Activated T-helper 17 cell treated with anti-CD3 and anti-CD28 coated beads, Interleukin-2, amount 50 U/mL, for 72 hours (primary cell): ENCODE data around the gene CCDC192. TPM values are rescaled to one million over a fixed set of nuclear protein-coding genes. Genes with fewer than 3 reads are reported as not detected.

Experiments used
- ATAC-seq: fragments of 150-1000 bp; cut with Tn5 transposase; replicated peaks from 2 replicates; pipeline ENCODE4 v1.10.0; 2021; ENCODE audit warnings: mild to moderate bottlenecking, moderate library complexity
- H3K27ac Mint-ChIP-seq: one replicate; pipeline ENCODE4 v1.8.0; 2022; ENCODE audit warnings: mixed read lengths
- H3K27me3 Mint-ChIP-seq: one replicate; pipeline ENCODE4 v1.8.0; 2022; ENCODE audit warnings: mixed read lengths
- H3K36me3 Mint-ChIP-seq: one replicate; pipeline ENCODE4 v1.8.0; 2022; ENCODE audit warnings: low read depth, mild to moderate bottlenecking, mixed read lengths
- H3K4me1 Mint-ChIP-seq: one replicate; pipeline ENCODE4 v1.8.0; 2022; ENCODE audit warnings: mixed read lengths
- H3K4me3 Mint-ChIP-seq: one replicate; pipeline ENCODE4 v1.8.0; 2022; ENCODE audit warnings: mild to moderate bottlenecking, mixed read lengths
- H3K9me3 Mint-ChIP-seq: one replicate; pipeline ENCODE4 v1.8.0; 2022; ENCODE audit warnings: mixed read lengths
- total RNA-seq, 2 donors: library from RNA; stranded (reverse); gene quantifications; one replicate each; pipeline ENCODE4 v1.2.3, GENCODE V29; 2022

Gene CCDC192
- total RNA-seq, 2 donors from 2014 or later = not detected

GRCh38 chr5:127821896-127822295, 118.7 kb downstream of the CCDC192 start:
- ATAC-seq = no peak
- Mint-ChIP-seq H3K4me3 (no peak overlapping the region), H3K9me3 (peaks cover 3% of the 10 kb centered on the region), H3K36me3 (no peaks in the 10 kb centered on the region), H3K27ac (no peak overlapping the region), H3K27me3 (peaks cover 12% of the 10 kb centered on the region), H3K4me1 (no peaks in the 10 kb centered on the region)

- Mint-ChIP-seq H3K4me1 (no peaks in the 10 kb centered on the region), H3K27me3 (peaks cover 21% of the 10 kb centered on the region), H3K36me3 (no peaks in the 10 kb centered on the region), H3K27ac (no peak overlapping the region), H3K4me3 (no peak overlapping the region), H3K9me3 (no peaks in the 10 kb centered on the region)
- no peak for ATAC-seq
Observed at GRCh38 chr5:127824126-127824525, 120.9 kb downstream of the CCDC192 start.

- no peaks in the 10 kb centered on the region for H3K9me3 Mint-ChIP-seq
- H3K36me3 Mint-ChIP-seq = no peaks in the 10 kb centered on the region
- H3K4me1 Mint-ChIP-seq = no peaks in the 10 kb centered on the region
- no peak for ATAC-seq
- peaks cover 21% of the 10 kb centered on the region for H3K27me3 Mint-ChIP-seq
- H3K27ac Mint-ChIP-seq = no peak overlapping the region
- no peak overlapping the region for H3K4me3 Mint-ChIP-seq
Observed at GRCh38 chr5:127826011-127826410, 122.8 kb downstream of the CCDC192 start.

GRCh38 chr5:127827451-127827850, 124.3 kb downstream of the CCDC192 start:
- Mint-ChIP-seq H3K9me3 (no peaks in the 10 kb centered on the region), H3K4me1 (no peaks in the 10 kb centered on the region), H3K4me3 (no peak overlapping the region), H3K27ac (no peak overlapping the region), H3K27me3 (peaks cover 21% of the 10 kb centered on the region), H3K36me3 (no peaks in the 10 kb centered on the region)
- no peak for ATAC-seq

- ATAC-seq = no peak
- Mint-ChIP-seq H3K9me3 (no peaks in the 10 kb centered on the region), H3K4me1 (no peaks in the 10 kb centered on the region), H3K4me3 (no peak overlapping the region), H3K27ac (no peak overlapping the region), H3K36me3 (no peaks in the 10 kb centered on the region), H3K27me3 (peaks cover 19% of the 10 kb centered on the region)
Observed at GRCh38 chr5:127830157-127830556, 127.0 kb downstream of the CCDC192 start.

- Mint-ChIP-seq H3K9me3 (no peaks in the 10 kb centered on the region), H3K27me3 (peaks cover 17% of the 10 kb centered on the region), H3K27ac (no peak overlapping the region), H3K4me1 (no peaks in the 10 kb centered on the region), H3K4me3 (no peak overlapping the region), H3K36me3 (no peaks in the 10 kb centered on the region)
- ATAC-seq = no peak
Observed at GRCh38 chr5:127830829-127831598, 127.8 kb downstream of the CCDC192 start.

- Mint-ChIP-seq H3K4me3 (no peak overlapping the region), H3K27ac (no peak overlapping the region), H3K36me3 (no peaks in the 10 kb centered on the region), H3K4me1 (no peaks in the 10 kb centered on the region), H3K9me3 (no peaks in the 10 kb centered on the region), H3K27me3 (peaks cover 13% of the 10 kb centered on the region)
- no peak for ATAC-seq
Observed at GRCh38 chr5:127832067-127832466, 128.9 kb downstream of the CCDC192 start.

GRCh38 chr5:127834094-127834531, 130.9 kb downstream of the CCDC192 start:
- Mint-ChIP-seq H3K4me1 (no peaks in the 10 kb centered on the region), H3K27ac (no peak overlapping the region), H3K4me3 (no peak overlapping the region), H3K36me3 (no peaks in the 10 kb centered on the region), H3K9me3 (no peaks in the 10 kb centered on the region), H3K27me3 (no peaks in the 10 kb centered on the region)
- ATAC-seq = no peak

GRCh38 chr5:127834554-127834953, 131.4 kb downstream of the CCDC192 start:
- H3K27ac Mint-ChIP-seq = no peak overlapping the region
- H3K9me3 Mint-ChIP-seq = no peaks in the 10 kb centered on the region
- no peak for ATAC-seq
- no peaks in the 10 kb centered on the region for H3K4me1 Mint-ChIP-seq
- no peaks in the 10 kb centered on the region for H3K36me3 Mint-ChIP-seq
- no peak overlapping the region for H3K4me3 Mint-ChIP-seq
- H3K27me3 Mint-ChIP-seq = no peaks in the 10 kb centered on the region

- H3K9me3 Mint-ChIP-seq = no peaks in the 10 kb centered on the region
- ATAC-seq = peak; percentile 67
- H3K27me3 Mint-ChIP-seq = no peaks in the 10 kb centered on the region
- H3K4me3 Mint-ChIP-seq = no peak overlapping the region
- H3K36me3 Mint-ChIP-seq = no peaks in the 10 kb centered on the region
- no peak overlapping the region for H3K27ac Mint-ChIP-seq
- no peaks in the 10 kb centered on the region for H3K4me1 Mint-ChIP-seq
Observed at GRCh38 chr5:127838661-127839060, 135.5 kb downstream of the CCDC192 start.

- H3K4me3 Mint-ChIP-seq = no peak overlapping the region
- no peaks in the 10 kb centered on the region for H3K36me3 Mint-ChIP-seq
- no peaks in the 10 kb centered on the region for H3K4me1 Mint-ChIP-seq
- H3K27ac Mint-ChIP-seq = no peak overlapping the region
- no peaks in the 10 kb centered on the region for H3K27me3 Mint-ChIP-seq
- H3K9me3 Mint-ChIP-seq = no peaks in the 10 kb centered on the region
- ATAC-seq = no peak
Observed at GRCh38 chr5:127839072-127839471, 135.9 kb downstream of the CCDC192 start.

GRCh38 chr5:127839496-127840197, 136.5 kb downstream of the CCDC192 start:
- Mint-ChIP-seq H3K4me1 (no peaks in the 10 kb centered on the region), H3K36me3 (no peaks in the 10 kb centered on the region), H3K4me3 (no peak overlapping the region), H3K27ac (no peak overlapping the region), H3K9me3 (no peaks in the 10 kb centered on the region), H3K27me3 (no peaks in the 10 kb centered on the region)
- ATAC-seq = no peak

GRCh38 chr5:127840198-127840524, 137.0 kb downstream of the CCDC192 start:
- ATAC-seq = no peak
- Mint-ChIP-seq H3K27me3 (no peaks in the 10 kb centered on the region), H3K4me3 (no peak overlapping the region), H3K4me1 (no peaks in the 10 kb centered on the region), H3K27ac (no peak overlapping the region), H3K9me3 (no peaks in the 10 kb centered on the region), H3K36me3 (no peaks in the 10 kb centered on the region)

- ATAC-seq = no peak
- no peak overlapping the region for H3K4me3 Mint-ChIP-seq
- no peak overlapping the region for H3K27ac Mint-ChIP-seq
- H3K36me3 Mint-ChIP-seq = no peaks in the 10 kb centered on the region
- no peaks in the 10 kb centered on the region for H3K4me1 Mint-ChIP-seq
- no peaks in the 10 kb centered on the region for H3K9me3 Mint-ChIP-seq
- no peaks in the 10 kb centered on the region for H3K27me3 Mint-ChIP-seq
Observed at GRCh38 chr5:127840809-127841208, 137.6 kb downstream of the CCDC192 start.

GRCh38 chr5:127844581-127845021, 141.4 kb downstream of the CCDC192 start:
- Mint-ChIP-seq H3K27ac (no peak overlapping the region), H3K4me1 (no peaks in the 10 kb centered on the region), H3K36me3 (no peaks in the 10 kb centered on the region), H3K9me3 (no peaks in the 10 kb centered on the region), H3K4me3 (no peak overlapping the region), H3K27me3 (no peaks in the 10 kb centered on the region)
- no peak for ATAC-seq
